HPDE6-E6E7 (cell line): Measurements from ENCODE around the gene HAVCR2.
"Not testable (repeated sequence)": the region's sequence is repeated elsewhere in the genome, so short reads cannot be mapped to it uniquely, and the experiment has no call there.

Experiments
- DNase-seq: peaks from one replicate; pipeline ENCODE4 v3.0.0; 2011; ENCODE audit warnings: missing footprints; ENCODE audit errors: extremely low spot score

The HAVCR2 gene

DNA sequence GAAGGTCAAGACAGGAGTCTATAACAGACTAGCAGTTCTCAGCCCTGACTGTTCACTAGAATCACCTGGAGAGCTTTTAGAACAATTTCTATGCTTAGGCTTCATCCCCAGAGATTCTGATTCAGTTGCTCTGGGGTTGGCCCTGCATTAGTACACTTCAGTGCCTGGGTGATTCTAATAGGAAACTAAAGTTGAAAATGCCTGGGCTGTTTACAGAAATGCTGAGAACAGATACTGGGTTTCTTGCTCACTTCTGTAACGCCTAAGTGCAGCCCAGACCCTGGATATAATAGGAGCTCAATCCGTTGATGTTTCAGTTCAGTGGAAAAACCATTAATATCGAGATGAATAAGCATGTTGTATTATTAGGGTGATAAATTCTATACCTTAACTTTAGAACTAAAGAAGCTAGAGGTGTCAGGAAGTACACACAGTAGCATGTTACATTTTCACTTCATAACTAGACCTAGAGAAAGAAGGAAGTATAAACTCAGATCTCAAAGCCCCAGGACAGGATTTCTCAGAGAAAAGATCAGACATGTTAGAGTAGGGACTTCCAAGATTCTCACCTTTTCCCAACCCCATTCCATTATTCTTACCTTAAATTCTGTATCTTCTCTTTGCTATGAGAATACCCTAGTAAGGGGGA, 20.4 kb downstream of the HAVCR2 start:
- DNase-seq: no peak

DNA sequence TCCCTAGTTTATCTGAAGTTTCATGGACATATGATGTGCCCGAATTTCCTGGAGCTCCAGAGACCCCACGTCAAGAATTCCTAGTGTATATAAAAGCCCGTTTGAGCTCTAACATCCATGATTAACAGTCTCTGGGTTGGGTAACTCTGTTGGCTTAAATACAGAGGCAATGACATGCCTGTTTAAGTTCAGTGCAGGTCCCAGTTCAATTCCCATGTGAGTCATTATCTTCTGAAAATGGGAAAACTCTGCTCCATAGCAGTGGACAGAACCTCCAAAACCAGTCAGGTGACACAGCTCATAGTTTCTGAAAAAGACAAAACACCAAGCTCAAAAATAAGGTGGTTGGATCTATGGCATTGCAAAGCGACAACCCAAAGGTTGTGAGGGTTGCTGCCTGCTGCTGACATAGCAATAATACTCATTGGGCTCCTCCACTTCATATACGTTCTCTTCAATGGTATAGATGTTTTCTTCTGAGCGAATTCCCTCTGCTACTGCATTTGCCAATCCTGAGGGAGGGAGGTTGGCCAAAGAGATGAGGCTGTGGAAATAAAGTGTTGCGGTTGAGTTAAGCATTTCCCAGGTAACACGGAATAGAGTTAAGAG, 22.0 kb downstream of the HAVCR2 start:
- no peak for DNase-seq

DNA sequence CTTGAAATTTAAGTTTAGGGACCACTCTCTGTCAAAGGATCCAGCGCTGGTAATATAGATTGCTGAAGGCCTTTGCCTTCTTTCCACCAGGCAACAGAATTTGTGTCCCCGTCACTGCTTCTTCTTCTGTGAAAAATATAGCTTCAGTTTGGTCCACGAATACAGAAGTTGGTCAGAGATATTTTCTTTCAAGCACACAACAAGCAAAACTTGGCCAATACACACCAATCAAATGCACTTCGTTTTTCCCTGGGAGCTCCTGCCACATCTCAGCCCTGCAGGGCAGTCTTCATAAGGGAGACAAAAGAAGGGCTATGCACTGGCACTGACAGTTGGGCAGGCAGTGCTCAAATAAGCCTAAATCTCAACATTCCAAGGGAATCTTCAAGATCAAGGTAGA, 22.9 kb downstream of the HAVCR2 start:
- no peak for DNase-seq

DNA sequence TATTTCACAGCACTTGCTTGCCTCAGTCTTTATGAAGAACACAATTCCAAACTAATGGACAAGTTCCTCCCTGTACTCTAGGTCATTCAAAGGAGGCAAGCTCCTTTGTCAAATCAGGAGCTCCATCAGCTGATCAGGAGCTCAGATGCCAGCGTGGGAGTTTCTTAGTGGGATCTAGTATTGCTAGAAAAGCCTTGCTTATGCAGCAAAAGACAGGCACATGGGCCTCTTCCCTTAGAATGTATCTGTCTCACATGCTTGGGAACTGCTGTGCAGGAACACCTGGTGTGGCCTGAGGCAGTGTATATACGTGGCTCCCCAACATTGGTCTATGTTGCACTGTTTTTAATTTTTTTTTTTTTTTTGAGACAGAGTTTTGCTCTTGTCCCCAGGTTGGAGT, 28.6 kb downstream of the HAVCR2 start:
- DNase-seq: no peak

DNA sequence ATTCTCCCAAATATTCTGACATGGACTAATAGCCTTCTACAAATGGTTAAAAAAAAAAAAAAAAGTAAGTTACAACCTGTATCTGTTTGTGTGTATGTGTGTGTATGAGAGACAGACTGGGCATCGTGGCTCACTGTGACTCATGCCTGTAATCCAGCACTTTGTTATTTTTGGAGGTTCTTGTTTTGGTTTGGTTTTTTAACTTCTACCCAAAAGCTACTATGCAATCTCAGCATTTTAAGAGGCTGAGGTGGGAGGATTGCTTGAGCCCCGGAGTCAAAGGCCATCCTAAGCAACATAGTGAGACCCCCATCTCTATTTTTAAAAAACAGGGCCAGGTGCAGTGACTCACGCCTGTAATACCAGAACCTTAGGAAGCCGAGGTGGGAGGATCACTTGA, 32.3 kb downstream of the HAVCR2 start:
- no peak for DNase-seq

DNA sequence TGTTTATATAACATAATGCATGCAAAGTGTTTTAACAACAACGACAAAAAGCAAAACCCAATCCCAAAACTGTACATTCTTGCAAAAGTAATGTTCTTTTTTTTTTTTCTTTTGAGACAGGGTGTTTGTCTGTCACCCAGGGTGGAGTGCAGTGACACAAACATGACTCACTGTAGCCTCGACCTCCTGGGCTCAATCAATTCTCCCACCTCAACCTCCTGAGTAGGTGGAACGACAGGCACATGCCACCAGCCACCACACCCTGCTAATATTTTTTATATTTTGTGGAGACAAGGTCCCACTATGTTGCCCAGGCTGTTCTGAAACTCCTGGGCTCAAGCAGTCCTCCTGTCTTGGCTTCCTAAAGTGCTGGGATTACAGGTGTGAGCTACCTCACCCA, 36.3 kb downstream of the HAVCR2 start:
- no peak for DNase-seq

DNA sequence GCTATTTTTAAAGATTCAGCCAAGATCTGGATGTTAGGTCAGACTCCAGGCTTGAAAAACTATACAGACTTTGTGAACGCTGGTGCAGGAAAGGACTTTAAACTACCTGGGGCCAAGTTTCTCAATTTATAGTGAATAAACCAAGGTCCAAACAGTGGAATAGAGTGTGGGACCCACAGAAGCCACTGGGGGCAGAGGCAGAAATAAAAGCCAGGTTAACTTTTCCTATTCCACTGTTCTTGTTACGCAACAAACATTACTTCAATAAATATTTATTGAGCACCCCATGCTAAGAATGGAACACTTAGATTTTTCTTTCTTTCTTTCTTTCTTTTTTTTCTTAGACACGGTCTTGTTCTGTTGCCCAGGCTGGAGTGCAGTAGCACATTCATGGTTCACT, 38.9 kb downstream of the HAVCR2 start:
- no peak for DNase-seq

DNA sequence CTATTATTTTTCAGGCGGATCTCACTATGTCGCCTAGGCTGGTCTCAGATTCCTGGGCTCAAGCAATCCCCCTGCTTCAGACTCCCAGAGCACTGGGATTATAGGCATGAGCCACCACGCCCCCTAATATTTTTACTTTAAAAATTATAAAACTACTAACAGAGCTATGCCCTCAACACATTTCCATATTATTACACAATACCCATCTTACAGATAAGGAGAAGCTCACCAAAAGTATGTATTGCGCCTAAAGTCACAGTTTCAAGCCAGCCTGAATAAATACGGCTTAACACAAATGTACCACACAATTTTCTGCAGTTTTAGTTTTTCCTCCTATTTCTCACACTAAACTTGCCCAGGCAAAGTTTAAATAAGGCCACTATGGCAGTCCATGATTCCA, 40.1 kb downstream of the HAVCR2 start:
- no peak for DNase-seq

DNA sequence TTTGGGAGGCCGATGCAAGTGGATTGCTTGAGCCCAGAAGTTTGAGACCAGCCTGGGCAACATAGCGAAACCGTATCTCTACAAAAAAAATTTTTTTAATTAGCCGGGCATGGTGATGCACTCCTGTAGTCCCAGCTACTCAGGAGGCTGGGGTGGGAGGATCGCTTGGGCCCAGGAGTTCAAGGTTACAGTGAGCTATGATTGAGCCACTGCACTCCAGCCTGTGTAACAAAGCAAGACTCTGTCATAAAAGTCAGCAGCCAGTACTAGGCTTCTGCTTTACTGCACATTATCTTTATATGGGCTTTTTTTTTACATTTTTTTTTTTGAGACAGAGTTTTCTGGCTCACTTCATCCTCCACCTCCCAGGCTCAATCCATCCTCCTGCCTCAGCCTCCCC, 40.5 kb downstream of the HAVCR2 start:
- no peak for DNase-seq

DNA sequence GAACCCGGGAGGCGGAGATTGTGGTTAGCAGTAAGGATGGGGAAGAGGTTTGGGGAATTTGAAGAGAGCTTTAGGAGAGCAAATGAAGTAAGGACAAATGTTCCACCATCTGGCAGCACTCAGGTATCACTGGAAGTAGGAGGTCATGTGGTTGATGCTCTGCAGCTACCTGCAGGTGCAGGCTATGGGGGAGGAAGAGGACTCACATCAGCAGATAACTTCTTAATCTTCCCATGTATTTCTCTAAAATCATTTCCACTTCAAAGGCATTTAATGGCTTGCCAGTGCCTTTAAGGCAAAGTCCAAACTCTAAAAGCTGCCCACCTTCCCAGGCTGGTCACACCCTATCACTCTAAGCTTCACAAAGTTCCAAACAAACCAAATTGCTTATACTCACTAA, 41.8 kb downstream of the HAVCR2 start:
- no peak for DNase-seq

DNA sequence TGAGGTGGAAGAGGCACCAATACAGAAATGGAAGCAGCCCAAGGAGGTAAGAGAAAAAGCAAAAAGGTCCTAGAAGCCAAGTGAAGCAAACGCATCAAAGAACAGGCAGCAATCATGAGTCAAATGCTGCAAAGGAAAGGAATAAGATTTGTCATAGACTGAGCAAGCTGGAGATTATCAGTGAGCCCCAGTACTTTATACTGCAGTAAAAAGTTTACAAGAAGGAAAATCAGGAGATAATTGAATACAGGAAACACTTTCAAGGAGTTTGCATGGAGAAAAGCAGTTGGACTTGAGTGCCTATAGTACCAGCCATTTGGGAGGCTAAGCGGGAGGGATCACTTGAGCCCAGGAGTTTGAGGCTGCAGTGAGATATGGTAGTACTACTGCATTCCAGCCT, 42.8 kb downstream of the HAVCR2 start:
- no peak for DNase-seq

DNA sequence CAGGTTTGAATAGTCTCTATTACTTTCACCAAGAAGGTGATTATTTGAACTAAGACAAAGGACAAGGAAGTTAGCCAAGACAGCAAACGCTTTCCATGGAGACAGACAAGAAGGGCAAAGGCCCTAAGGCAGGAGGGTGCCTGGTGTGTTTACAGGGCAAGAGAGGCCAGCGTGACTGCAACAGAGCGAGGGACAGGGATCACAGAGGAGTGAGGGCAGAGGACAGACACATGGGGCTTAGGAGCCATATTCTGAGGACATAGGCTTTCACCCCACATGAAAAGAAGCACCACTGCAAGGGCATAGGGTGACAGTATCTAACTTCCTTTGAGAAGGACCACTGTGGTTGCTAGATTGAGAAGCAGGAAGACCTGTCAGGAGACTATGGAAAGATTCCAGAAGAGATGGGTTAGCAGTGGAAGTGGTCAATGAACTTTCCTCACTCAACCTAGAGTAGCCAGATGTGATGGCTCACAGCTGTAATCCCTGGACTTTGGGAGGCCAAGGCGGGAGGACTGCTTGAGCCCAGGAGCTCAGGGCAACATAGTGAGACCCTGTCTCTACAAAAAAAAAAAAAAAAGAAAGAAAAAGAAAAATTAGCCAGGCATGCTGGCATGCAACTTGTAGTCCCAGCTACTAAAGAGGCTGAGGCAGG, 44.9 kb downstream of the HAVCR2 start:
- DNase-seq: no peak

DNA sequence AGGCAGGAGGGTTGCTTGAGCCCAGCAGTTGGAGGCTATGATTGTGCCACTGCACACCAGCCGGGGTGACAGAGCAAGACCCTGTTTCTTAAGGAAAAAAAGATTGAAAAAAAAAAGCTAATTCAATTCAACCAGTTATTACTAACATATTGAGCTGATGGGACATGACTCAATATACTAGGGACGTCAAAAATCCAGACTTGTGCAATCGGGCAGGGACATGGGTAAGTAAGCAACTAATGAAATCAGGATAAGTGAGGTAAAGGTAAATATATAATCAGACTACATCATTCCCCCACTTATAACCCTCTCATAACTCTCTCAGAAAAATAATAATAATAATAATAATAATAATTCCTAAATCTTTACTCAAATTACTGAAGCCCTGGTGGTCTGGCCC, 49.0 kb downstream of the HAVCR2 start:
- no peak for DNase-seq

DNA sequence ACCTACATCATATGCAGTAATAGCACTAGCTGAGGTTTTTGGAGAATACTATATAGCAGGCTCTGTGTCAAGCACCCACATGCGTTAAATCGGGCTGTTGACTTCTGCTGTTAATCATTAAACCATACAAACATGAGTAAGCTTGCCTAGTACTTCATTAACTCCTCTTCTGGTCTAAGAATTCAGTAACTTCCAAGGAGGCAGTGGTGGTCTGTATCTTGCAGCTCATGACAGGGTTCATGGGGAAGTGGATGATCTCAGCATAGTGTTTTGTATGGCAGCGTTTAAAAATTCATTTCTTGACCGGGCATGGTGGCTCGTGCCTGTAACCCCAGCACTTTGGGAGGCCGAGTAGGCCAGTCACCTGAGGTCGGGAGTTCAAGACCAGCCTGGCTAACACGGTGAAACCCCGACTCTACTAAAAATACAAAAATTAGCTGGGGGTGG, 49.7 kb downstream of the HAVCR2 start, which contains the start of gene HAVCR1:
Gene HAVCR1 (minus strand): TSS at position 24 of the 447 bp plus-strand sequence. CDS start 1,173 bp downstream, outside the sequence.
- no peak for DNase-seq

DNA sequence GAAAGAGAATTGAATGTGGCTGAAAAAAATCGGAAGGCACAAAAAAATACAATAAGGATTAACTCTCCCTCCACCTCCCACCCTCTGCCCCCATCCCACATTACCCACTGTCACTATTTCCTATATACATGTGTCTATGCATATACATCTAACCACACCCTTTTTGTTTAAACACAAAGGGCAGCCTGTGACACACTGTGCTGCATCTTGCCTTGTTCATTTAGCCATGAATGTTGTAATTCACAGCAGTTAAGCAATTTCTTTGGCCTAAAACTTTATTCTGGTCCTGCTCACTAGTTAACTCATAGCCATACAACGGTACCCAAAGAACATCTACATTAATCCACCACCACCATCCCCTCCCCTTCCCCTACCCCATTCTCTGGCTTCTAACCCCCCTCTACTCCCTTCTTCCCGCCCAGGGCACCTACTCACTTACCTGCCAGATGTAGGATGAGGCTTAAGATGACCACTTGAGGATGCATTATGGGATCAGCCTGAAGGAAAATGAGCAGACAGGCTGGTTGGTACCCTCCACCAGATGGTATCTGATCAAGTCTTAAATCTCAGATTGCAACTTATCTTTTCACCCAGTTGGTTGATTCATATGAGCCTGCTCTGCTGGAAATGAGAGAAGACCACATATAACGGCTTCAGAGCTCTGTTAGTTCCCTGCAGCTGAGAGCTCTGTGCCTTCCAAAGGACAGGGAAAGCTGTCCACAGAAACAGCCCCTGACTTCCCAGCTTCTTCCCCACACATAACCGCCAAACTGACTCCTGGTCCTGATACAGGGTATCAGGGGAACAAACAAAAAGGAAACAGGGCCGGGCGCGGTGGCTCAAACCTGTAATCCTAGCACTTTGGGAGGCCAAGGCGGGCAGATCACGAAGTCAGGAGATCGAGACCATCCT, 51.1 kb downstream of the HAVCR2 start:
- DNase-seq: no peak

DNA sequence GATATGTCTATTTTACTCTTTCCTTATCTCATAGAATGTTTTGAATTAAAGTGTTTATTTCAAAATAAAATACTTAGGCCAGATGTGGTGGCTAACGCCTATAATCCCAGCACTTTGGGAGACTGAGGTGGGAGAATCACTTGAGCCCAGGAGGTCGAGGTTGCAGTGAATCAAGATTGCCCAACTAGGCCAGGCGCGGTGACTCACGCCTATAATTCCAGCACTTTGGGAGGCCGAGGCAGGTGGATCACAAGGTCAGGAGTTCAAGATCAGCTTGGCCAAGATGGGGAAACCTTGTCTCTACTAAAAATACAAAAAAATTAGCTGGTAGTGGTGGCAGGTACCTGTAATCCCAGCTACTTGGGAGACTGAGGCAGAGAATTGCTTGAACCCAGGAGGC, 52.0 kb downstream of the HAVCR2 start:
- DNase-seq: not testable (repeated sequence)

DNA sequence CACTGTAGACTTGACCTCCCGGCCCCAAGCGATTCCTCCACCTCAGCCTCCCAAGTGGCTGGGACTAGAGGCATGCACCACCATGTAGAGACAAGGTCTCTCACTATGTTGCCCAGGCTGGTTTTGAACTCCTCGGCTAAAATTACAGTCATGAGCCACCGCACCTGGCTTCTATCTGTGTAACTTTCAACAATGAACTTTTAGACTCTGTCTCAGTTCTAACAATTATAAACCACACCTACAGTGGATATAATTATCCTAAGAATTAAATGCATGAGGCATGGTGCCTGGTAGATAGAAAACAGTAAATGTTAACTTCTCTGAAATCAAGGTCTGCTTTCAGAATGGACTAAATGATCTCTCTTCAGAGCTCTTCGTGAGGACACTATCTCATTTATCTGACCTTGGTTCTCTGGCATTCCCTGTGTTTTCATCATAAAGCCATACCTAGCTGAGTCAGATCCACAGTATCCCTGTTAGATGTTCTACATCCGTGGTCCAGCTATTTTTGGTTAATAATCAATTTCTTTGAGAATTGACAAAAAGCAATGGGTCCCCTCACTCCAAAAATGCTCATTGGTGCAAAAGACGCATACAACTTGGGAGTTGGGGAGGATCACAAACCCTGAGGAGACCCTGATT, 57.1 kb downstream of the HAVCR2 start:
- DNase-seq: no peak

DNA sequence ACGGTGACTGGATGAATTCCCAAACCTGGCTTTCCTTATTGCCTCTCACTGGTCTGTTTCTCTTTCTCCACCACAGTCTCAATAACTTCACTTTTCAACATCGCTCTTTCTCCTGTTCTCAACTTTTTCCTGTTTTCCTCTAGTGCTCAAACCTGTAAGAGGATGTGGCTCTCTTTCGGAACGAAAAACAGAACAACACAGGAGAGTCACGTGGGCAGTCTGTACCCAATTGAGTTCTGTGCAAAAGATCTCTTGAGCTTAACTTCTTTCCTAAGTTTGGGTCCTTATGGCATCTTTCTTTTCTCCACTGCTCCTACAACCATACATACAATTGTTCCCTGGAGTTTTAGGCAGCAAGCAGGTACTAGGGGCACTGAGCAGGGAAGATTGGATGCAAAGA, 58.8 kb downstream of the HAVCR2 start:
- DNase-seq: no peak

DNA sequence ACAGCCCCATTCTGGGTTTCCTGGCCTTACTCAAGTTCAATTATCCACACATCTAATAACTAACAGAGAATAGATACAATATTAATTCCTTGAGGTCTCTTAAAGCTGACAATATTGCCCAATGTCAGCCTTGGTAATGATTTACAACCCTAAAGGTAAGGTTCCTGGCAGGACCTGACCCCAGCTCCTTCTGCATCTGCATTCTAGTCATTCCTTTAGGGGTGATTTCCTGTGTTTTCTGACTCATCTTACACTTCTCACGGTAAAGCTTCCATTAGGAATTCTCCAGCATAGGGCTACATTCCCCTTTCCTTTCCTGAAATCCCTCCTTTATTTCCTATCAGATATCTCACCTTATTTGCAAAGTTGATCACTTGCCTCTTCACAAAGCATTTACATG, 59.2 kb downstream of the HAVCR2 start:
- no peak for DNase-seq

DNA sequence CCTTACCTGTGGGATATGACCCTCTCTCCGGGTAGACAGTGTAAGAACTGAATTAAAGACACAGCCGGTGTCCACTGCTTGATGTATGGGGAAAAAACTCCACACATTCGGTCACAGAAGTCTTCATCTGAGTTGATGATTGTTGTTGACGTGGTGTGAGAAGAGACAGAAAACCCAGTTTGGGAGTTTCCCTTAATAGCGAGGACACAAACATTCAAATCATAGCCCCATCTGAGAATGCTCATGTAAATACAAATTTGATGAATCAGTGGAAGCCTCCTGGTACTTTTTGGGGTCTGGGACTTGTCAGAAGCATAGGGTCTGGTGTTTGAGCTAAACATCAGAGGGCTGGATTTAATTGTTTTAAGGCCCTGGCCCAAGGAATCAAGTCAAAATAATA, 60.9 kb downstream of the HAVCR2 start:
- DNase-seq: no peak

DNA sequence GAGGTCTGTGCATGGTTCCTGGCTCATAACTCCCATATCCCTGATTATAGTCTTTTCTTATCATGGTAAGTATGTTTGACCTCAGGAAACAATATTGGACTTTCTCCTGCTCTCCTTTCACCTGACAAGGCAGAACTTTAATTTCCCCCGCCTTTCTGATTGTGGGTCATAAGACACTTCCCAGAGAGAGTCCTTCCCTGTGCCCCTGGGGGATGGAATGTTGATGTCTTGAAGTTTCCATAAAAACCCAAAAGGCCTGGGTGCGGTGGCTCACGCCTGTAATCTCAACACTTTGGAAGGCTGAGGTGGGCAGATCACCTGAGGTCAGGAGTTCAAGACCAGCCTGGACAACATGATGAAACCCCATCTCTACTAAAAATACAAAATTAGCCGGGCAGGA, 61.8 kb downstream of the HAVCR2 start:
- not testable (repeated sequence) for DNase-seq

DNA sequence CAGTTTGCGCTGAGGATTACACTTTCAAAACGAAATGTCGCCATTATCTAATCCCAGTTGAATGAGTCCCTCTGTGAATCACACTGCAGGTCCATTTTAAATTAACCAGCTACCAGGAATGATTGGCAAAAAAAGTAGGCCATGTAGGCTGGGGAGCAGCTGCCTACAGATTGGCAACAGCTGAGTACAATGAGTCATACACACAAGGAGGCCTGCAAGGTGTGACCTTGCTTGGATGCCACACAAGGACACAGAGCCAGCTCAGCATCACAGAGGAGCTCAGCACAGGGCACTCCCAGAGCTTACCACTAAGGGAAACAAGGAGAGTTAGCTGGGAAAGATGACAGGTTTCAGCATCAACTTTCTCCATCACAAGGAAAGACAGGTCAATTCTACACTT, 62.8 kb downstream of the HAVCR2 start:
- DNase-seq: no peak
